PC-9 (cell line): ENCODE data around the gene IL10. TPM values are rescaled to one million over a fixed set of nuclear protein-coding genes. Genes with fewer than 3 reads are reported as not detected.
"Not testable (repeated sequence)": the region's sequence is repeated elsewhere in the genome, so short reads cannot be mapped to it uniquely, and the experiment has no call there.

Experiments
- BruUV-seq: library from RNA; stranded (reverse); fragments of 400-500 nt; replicated peaks from 2 replicates; lab custom pipeline; 2021; lab: Mats Ljungman, UMichigan
- CTCF ChIA-PET: fragments of 300-600 bp; sonication (Branson Sonifier 250); formaldehyde crosslinking; loops from one replicate; lab custom pipeline; 2022; ENCODE audit warnings: antibody characterized with exemption; lab: Charles Lee
- POLR2A ChIA-PET: fragments of 300-600 bp; sonication (Branson Sonifier 250); formaldehyde crosslinking; loops from one replicate; lab custom pipeline; 2022; ENCODE audit warnings: antibody characterized with exemption; ENCODE audit not compliant: unreplicated experiment; lab: Charles Lee
- DNase-seq, 2 experiments: peaks; one replicate each; pipeline versions ENCODE4 v3.0.0 to v3.0.0-alpha.2; 2015 to 2022; ENCODE audit warnings: mixed read lengths in 1 of 2
- H2AFZ ChIP-seq: fragments of 200-600 bp; sonication (generic); 2 replicates; pipeline ENCODE4 v1.8.1; 2017; ENCODE audit warnings: antibody characterized with exemption
- H3F3A ChIP-seq: fragments of 200-600 bp; sonication (generic); 2 replicates; pipeline ENCODE4 v1.8.1; 2017; ENCODE audit warnings: antibody characterized with exemption, mild to moderate bottlenecking, low read depth; ENCODE audit not compliant: insufficient read depth
- H3K27ac ChIP-seq: fragments of 200-600 bp; sonication (generic); 2 replicates; pipeline ENCODE4 v1.6.1; 2016; ENCODE audit warnings: mixed run types
- H3K27me3 ChIP-seq: fragments of 200-600 bp; sonication (generic); 2 replicates; pipeline ENCODE4 v1.6.1; 2016; ENCODE audit warnings: low read depth, mixed run types; ENCODE audit not compliant: insufficient read depth
- H3K36me3 ChIP-seq: fragments of 200-600 bp; sonication (generic); 2 replicates; pipeline ENCODE4 v1.6.1; 2016; ENCODE audit warnings: low read depth, mixed run types
- H3K4me1 ChIP-seq: fragments of 200-600 bp; sonication (generic); replicated peaks from 2 replicates; pipeline ENCODE4 v1.6.1; 2016; ENCODE audit warnings: mixed run types; ENCODE audit not compliant: insufficient read depth
- H3K4me2 ChIP-seq: fragments of 200-600 bp; sonication (generic); 2 replicates; pipeline ENCODE4 v1.6.1; 2017; ENCODE audit warnings: mixed run types
- H3K4me3 ChIP-seq: fragments of 200-600 bp; sonication (generic); 2 replicates; pipeline ENCODE4 v1.6.1; 2016; ENCODE audit warnings: mixed run types
- H3K79me2 ChIP-seq: fragments of 200-600 bp; sonication (generic); 2 replicates; pipeline ENCODE4 v1.6.1; 2017; ENCODE audit warnings: low read depth, mixed run types
- H3K9me2 ChIP-seq: fragments of 200-600 bp; sonication (generic); 2 replicates; pipeline ENCODE4 v1.8.1; 2017; ENCODE audit warnings: mild to moderate bottlenecking; ENCODE audit not compliant: insufficient read depth
- H3K9me3 ChIP-seq: fragments of 200-600 bp; sonication (generic); 2 replicates; pipeline ENCODE4 v1.8.1; 2016; ENCODE audit warnings: low read depth; ENCODE audit not compliant: insufficient read depth
- H4K20me1 ChIP-seq: fragments of 200-600 bp; sonication (generic); 2 replicates; pipeline ENCODE4 v1.8.1; 2017; ENCODE audit not compliant: insufficient read depth
- EZH2 ChIP-seq: fragments of 200-600 bp; sonication (generic); IDR thresholded peaks from 2 replicates; pipeline ENCODE4 v1.8.0; 2017; ENCODE audit warnings: antibody characterized with exemption, low read depth
- intact Hi-C: fragments of 100-400 bp; cut with micrococcal nuclease; formaldehyde crosslinking; loops from one replicate; pipeline ENCODE4 v1.10.0; 2022; ENCODE audit not compliant: unreplicated experiment
- total RNA-seq: library from RNA; stranded (reverse); gene quantifications from 2 replicates; pipeline ENCODE4 v1.2.3, GENCODE V29; 2021
- TF ChIP-seq, protein P1 (sequence below): fragments of 200-600 bp; sonication (generic); conservative IDR thresholded peaks from 2 replicates; pipeline ENCODE4 v1.6.1; 2017; ENCODE audit warnings: mixed run types, antibody characterized with exemption, mild to moderate bottlenecking, moderate library complexity

The IL10 gene
- total RNA-seq, 1 experiment from 2014 or later: not detected

DNA sequence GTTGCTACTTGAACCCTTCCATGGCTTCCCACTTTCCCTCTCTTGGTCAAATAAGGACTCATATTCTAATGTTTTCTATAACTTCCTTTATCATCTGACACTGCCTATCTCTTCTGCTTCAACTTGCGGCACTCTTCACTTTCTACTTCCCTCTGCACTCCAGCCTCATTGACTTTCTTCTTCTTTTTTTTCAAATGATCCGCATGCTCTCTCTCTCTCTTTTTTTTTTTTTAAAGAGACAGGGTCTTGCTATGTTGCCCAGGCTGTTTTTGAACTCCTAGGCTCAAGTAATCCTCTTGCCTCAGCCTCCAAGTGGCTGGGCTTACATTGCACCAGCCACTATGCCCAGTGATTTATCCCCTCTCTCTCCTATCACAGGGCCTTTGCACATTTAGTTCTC, 7.3 kb upstream of the IL10 start:
- POLR2A ChIA-PET: no interaction called here
- H2AFZ ChIP-seq: no peak overlapping the region
- H3K36me3 ChIP-seq: no peaks in the 10 kb centered on the region
- H3K9me2 ChIP-seq: no peaks in the 10 kb centered on the region
- H3K9me3 ChIP-seq: no peaks in the 10 kb centered on the region
- no peaks in the 10 kb centered on the region for H3K27me3 ChIP-seq
- no peak overlapping the region for H3K27ac ChIP-seq
- intact Hi-C loops: no loop called here
- H3K4me1 ChIP-seq: peaks cover 25% of the 10 kb centered on the region
- no peaks in the 10 kb centered on the region for H3K79me2 ChIP-seq
- no peak for DNase-seq
- CTCF ChIA-PET: no interaction called here
- no peaks in the 10 kb centered on the region for H3F3A ChIP-seq
- peak overlapping the region; percentile 48; the same call in 1 of the 2 replicates for H3K4me2 ChIP-seq
- H4K20me1 ChIP-seq: no peaks in the 10 kb centered on the region
- no peak for TF ChIP-seq EZH2
- TF ChIP-seq, protein P1, sequence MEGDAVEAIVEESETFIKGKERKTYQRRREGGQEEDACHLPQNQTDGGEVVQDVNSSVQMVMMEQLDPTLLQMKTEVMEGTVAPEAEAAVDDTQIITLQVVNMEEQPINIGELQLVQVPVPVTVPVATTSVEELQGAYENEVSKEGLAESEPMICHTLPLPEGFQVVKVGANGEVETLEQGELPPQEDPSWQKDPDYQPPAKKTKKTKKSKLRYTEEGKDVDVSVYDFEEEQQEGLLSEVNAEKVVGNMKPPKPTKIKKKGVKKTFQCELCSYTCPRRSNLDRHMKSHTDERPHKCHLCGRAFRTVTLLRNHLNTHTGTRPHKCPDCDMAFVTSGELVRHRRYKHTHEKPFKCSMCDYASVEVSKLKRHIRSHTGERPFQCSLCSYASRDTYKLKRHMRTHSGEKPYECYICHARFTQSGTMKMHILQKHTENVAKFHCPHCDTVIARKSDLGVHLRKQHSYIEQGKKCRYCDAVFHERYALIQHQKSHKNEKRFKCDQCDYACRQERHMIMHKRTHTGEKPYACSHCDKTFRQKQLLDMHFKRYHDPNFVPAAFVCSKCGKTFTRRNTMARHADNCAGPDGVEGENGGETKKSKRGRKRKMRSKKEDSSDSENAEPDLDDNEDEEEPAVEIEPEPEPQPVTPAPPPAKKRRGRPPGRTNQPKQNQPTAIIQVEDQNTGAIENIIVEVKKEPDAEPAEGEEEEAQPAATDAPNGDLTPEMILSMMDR: no peak
- no peak overlapping the region for H3K4me3 ChIP-seq
- no TSS peak for BruUV-seq

DNA sequence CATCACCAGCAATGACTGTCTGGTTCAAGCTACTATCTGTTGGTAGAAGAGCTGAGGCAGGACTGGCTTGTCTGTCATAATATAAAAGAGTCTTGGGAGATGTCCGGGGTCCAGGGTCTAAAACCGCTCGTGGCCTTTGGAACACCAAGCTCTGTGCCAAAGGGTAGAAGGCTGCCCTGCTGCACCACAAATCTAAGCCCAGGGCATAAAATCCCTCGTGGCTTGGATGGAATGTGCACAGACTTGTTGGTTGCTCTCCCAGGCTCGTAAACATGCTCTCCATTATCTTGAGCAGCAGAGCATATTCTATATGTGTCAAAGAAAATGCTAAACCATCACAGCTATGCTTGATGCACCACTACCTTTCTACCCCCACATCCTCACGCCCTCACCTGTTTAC, 6.6 kb upstream of the IL10 start:
- H3K27me3 ChIP-seq, H3K4me3 ChIP-seq, BruUV-seq, H3K27ac ChIP-seq, H2AFZ ChIP-seq, H3K36me3 ChIP-seq, H3K79me2 ChIP-seq, CTCF ChIA-PET, intact Hi-C loops, H3F3A ChIP-seq, H3K9me3 ChIP-seq, H4K20me1 ChIP-seq, POLR2A ChIA-PET, H3K9me2 ChIP-seq: not testable (repeated sequence)
- DNase-seq: peak in 1 of 2 experiments; percentile 80
- peak overlapping the region; percentile 48 for H3K4me2 ChIP-seq
- H3K4me1 ChIP-seq: peaks cover 25% of the 10 kb centered on the region

GRCh38 chr1:206778031-206778430, 5.7 kb upstream of the IL10 start:
- POLR2A ChIA-PET: no interaction called here
- CTCF ChIA-PET: no interaction called here
- no peaks in the 10 kb centered on the region for H3K27me3 ChIP-seq
- H3F3A ChIP-seq: no peaks in the 10 kb centered on the region
- no peaks in the 10 kb centered on the region for H4K20me1 ChIP-seq
- no peaks in the 10 kb centered on the region for H3K36me3 ChIP-seq
- no peak overlapping the region for H3K4me2 ChIP-seq
- no TSS peak for BruUV-seq
- no peak overlapping the region for H2AFZ ChIP-seq
- H3K9me3 ChIP-seq: no peaks in the 10 kb centered on the region
- no peak for DNase-seq
- H3K4me3 ChIP-seq: no peak overlapping the region
- H3K9me2 ChIP-seq: no peaks in the 10 kb centered on the region
- H3K4me1 ChIP-seq: peaks cover 25% of the 10 kb centered on the region
- H3K27ac ChIP-seq: no peak overlapping the region
- H3K79me2 ChIP-seq: no peaks in the 10 kb centered on the region
- intact Hi-C loops: no loop called here
- no peak for TF ChIP-seq EZH2
- TF ChIP-seq, protein P1: no peak

GRCh38 chr1:206776229-206776628, 3.9 kb upstream of the IL10 start:
- CTCF ChIA-PET: no interaction called here
- POLR2A ChIA-PET: interaction anchor here (0.7 kb wide), 1 partner anchor 34 kb away, joined by 12 read pairs; no protein-coding TSS in a partner anchor

More at GRCh38 chr1:206776229-206776628, 3.9 kb upstream of the IL10 start:
- peak in 1 of 2 experiments; percentile 78 for DNase-seq
- Histone ChIP-seq H3F3A (no peaks in the 10 kb centered on the region), H4K20me1 (no peaks in the 10 kb centered on the region), H3K9me2 (no peaks in the 10 kb centered on the region), H3K4me1 (peaks cover 25% of the 10 kb centered on the region), H3K27ac (no peak overlapping the region), H2AFZ (no peak overlapping the region), H3K27me3 (peaks cover 5% of the 10 kb centered on the region; the same call in 1 of the 2 replicates), H3K79me2 (no peaks in the 10 kb centered on the region), H3K9me3 (no peaks in the 10 kb centered on the region), H3K4me2 (peak overlapping the region; percentile 41), H3K4me3 (no peak overlapping the region), H3K36me3 (no peaks in the 10 kb centered on the region)
- TF ChIP-seq, protein P1: no peak
- TF ChIP-seq EZH2: no peak
- no TSS peak for BruUV-seq
- intact Hi-C loops: no loop called here
